NCI-H460 (cell line): ENCODE results near the gene ZNF77. TPM values are rescaled to one million over a fixed set of nuclear protein-coding genes. Genes with fewer than 3 reads are reported as not detected.
"Not testable (repeated sequence)": the region's sequence is repeated elsewhere in the genome, so short reads cannot be mapped to it uniquely, and the experiment has no call there.

Experiments
- DNase-seq: peaks from one replicate; pipeline ENCODE4 v3.0.0-alpha.2; 2016; ENCODE audit warnings: low read depth; ENCODE audit errors: extremely low read depth
- total RNA-seq: library from RNA; depleted of rRNA; stranded (reverse); fragments of >200 nt; shearing (Covaris generic); gene quantifications from 2 replicates; pipeline ENCODE4 v1.2.3, GENCODE V29; 2014

Gene ZNF77
- total RNA-seq, 1 experiment from 2014 or later, result 4.6 TPM

GRCh38 chr19:2973229-2973628, 28.5 kb upstream of the ZNF77 start:
- no peak for DNase-seq

- DNase-seq, result no peak
Observed at GRCh38 chr19:2970201-2970835, 25.5 kb upstream of the ZNF77 start.

- DNase-seq, result no peak
Observed at GRCh38 chr19:2969104-2969504, 24.3 kb upstream of the ZNF77 start.

GRCh38 chr19:2967972-2968371, 23.2 kb upstream of the ZNF77 start:
- DNase-seq, result no peak

DNA sequence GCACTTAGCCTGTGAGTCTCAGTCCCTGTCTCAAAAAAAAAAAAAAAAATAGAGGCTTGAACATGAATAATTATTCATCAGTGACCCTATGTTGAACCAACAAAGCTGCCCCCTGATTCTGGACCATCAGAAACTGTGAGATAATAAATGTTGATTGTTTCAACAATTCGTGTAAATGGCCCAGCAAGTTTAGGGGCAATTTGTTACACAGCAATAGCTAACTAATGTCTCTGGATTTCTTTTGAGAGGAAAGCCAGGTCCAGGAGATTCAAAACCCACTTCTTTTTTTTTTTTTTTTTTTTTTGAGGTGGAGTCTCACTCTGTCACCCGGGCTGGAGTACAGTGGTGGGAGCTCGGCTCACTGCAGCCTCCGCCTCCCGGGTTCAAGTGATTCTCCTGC, 20.1 kb upstream of the ZNF77 start:
- DNase-seq, result no peak

GRCh38 chr19:2963631-2964030, 18.9 kb upstream of the ZNF77 start:
- not testable (repeated sequence) for DNase-seq

- DNase-seq, result no peak
Observed at GRCh38 chr19:2963122-2963521, 18.4 kb upstream of the ZNF77 start.

GRCh38 chr19:2962018-2962670, 17.4 kb upstream of the ZNF77 start:
- peak; percentile 54 for DNase-seq

GRCh38 chr19:2960120-2960519, 15.3 kb upstream of the ZNF77 start:
- DNase-seq, result no peak

DNA sequence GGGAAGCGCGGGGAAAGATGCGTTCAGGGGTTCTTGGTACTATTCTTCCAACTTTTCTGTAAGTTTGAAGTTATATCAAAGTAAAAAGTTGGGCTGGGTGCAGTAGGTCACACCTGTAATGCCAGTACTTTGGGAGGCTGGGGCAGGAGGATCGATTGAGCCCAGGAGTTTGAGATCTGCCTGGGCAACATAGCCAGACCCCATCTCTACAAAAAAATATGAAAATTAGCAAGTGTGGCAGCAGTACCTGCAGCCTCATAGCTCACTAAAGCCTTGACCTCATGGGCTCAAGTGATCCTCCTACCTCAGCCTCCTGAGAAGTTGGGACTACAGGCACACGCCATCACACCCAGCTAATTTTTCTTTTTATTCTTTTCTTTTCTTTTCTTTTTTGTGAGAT, 12.4 kb upstream of the ZNF77 start:
- no peak for DNase-seq

GRCh38 chr19:2952953-2953481, 8.2 kb upstream of the ZNF77 start:
- DNase-seq, result no peak

GRCh38 chr19:2950286-2951124, 5.7 kb upstream of the ZNF77 start:
- peak; percentile 98 for DNase-seq

DNA sequence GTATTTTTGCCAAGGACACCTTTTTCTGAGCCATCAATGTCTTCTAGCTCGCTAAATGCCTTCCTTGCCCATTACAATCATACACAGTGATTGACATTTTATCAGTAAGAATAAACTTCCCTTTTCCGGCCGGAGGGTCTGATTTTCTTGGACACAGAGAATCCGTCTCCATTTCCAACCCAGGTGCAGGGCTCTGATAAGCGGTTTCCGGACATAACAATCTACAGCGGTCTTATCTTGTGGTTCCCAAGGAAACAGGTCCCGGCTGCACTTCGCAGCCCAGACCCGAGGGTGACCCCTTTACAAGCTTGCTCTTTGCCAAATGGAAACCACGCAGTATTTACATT, 5.1 kb upstream of the ZNF77 start:
- no peak for DNase-seq

GRCh38 chr19:2945575-2946184, 909 bp upstream of the ZNF77 start:
- DNase-seq, result no peak

- DNase-seq, result no peak
Observed at GRCh38 chr19:2944403-2944774, 382 bp downstream of the ZNF77 start.

GRCh38 chr19:2942928-2943640, 1.7 kb downstream of the ZNF77 start:
- no peak for DNase-seq

DNA sequence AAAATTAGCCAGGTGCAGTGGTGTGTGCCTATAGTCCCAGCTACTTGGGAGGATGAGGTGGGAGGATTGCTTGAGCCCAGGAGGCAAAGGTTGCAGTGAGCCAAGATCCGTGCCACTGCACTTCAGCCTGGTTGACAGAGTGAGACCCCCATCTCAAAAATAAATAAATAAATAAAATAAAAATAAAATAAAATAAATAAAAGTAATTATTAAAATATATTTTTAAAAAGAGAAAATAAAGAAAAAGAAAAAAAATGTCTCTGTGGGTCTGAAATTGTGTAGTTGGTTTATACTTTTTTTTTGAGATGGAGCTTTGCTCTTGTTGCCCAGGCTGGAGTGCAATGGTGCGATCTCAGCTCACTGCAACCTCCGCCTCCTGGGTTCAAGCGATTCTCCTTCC, 8.9 kb downstream of the ZNF77 start:
- not testable (repeated sequence) for DNase-seq

DNA sequence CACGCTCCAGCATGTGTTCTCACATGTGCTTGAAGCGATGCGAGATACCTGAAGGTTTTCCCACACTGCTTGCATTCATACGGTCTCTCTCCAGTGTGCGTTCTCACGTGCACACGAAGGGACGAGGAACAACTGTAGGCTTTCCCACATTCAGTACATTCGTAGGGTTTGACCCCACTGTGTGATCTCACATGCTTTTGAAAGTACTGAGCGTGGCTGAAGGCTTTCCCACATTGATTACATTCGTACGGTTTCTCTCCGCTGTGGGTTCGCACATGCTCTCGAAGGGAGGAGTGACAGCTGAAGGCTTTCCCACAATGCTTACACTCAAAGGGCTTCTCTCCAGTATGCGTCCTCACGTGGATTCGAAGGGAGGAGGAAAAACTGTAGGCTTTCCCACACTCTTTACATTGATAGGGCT, 11.3 kb downstream of the ZNF77 start:
- no peak for DNase-seq

GRCh38 chr19:2927032-2927430, 17.7 kb downstream of the ZNF77 start:
- DNase-seq, result no peak

DNA sequence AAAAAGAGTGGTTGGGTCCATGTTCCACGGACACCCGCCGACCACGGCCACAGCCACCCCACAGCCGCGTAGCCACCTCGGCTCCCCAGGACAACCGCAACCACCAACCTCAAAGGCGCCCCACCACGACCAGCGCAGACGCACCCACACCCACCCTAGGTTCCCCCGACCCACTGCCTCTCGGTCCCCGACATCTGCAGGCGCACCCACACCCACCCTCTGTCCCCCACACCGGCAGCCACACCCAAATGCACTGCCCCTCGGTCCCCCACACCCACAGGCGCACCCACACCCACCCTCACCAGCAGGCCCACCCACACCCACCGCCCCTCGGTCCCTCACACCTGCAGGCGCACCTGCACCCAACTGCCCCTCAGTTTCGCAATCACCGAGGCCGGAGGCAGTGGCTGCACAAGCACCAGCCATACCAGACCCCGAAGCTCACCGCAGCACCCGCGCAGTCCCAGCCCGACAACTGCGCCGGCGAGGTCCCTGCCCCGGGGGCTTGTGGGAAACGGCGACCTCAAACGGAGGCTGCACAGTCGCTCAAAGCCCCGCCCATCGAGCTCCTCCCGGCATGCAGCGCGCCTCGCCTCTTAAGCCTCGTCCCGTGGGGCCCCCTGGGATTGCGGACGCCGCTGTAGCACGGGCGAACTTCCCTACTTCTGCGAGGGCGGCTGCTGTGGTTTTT, 18.3 kb downstream of the ZNF77 start:
- no peak for DNase-seq
